ENCODE data around the gene CSMD2. TPM values are rescaled to one million over a fixed set of nuclear protein-coding genes. Genes with fewer than 3 reads are reported as not detected.
A peak's percentile ranks its signal among the peaks of the same experiment; 100 is the strongest.

The CSMD2 gene
- total RNA-seq, 1 donor from 2014 or later = 38.4 TPM

DNA sequence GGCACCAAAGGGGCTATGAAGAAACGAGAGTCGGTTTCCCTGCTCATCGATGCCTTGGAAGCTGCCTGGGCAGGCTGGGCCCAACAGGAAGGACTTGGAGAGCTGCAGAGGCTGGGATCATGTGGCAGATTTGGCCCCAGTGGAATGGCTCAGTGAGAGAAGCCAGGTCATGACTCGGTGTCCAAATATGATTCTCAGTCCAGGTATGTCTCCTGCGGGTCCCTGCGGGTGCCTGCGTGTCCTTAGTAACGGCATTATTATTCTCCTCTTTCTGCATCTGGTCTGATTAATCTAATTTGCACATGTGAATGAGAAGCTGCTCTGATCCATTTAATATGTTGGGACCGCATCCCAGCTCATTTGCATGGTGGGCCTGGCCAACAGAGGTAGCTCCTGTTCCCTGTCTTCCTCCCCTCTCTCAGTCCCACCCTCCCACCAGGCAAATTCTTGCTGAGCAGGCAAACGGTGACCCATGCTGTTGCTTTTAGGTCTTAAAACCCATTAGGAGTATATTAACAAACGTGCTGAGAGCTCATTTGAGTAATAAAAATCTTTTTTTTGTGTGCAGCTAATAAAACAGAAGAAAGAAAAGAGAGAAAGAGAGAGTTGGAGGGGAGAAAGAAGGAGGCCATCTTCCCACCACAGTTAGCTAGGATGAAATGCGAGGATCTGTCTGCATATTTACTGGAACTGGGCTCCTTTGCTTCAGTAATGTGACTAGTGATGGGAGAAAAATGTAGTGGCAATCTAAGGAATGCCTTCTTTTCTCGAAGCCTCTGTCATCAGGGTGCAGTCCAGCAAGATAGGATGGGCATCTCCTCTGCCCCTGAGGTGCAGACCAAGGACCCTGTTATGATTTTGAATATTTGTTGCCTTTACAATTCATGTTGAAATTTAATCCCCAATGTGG, 167.6 kb downstream of the CSMD2 start:
- DNase-seq = no peak

DNA sequence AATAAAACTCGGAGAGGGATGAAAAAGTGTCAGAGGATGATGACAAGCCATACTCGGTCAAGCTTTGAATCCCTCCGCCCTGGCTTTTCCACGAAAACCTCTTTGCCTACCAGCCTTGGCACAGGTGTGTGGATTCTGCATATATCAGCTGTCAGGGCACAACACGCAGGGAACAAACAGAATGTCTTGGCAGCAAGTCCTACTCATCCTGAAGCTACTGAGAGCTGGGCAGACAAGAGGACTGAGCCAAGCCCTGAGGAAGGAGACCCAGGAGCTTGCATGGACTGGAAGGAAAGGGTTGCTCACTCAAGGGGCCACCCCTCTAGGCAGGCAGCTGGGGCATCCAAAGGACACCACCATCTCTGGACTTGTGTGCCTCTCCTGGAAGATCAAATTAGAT, 168.7 kb downstream of the CSMD2 start:
- DNase-seq = no peak

DNA sequence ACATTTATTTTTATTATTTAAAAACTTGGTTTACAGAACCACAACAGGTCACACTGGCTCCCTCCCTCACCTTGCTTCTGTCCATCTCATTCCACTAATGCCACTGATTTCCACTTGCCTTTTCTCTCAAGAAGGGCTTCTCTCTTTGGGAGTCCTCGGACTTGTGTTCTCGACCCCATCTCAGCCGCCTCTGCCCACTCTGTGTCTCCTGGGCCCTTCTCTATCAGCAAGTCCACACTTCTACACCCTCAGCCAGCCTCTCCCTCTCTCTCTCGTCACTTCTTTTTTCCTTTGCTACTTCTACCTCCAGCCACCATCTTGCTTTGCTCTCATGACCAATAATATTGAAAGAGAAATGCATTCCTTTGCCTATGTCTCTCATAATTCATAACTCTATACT, 171.7 kb downstream of the CSMD2 start:
- no peak for DNase-seq

GRCh38 chr1:33990281-33990680, 174.7 kb downstream of the CSMD2 start:
- no peak for DNase-seq

DNA sequence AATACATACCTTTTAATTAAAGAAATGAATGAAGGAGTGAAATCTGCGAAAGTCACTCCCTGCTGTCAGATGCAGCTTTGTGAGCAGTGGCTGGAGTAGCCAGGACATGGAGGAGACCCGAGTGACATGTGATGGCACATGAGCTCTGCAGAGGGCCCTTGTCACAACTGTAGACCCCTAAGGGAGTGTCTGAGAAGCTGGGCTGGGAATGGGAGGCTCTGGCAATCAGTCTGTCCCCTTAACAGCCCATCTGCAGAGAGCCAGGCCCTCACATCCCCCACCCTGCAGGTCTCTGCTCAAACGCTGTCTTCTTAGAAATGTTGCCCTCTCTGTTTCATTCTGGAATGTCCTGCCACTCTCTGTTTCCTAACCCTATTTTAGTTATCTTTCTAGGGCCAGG, 176.9 kb downstream of the CSMD2 start:
- no peak for DNase-seq

GRCh38 chr1:33986390-33987095, 178.5 kb downstream of the CSMD2 start:
- DNase-seq = peak; percentile 47

GRCh38 chr1:33985656-33986055, 179.4 kb downstream of the CSMD2 start:
- DNase-seq = no peak

DNA sequence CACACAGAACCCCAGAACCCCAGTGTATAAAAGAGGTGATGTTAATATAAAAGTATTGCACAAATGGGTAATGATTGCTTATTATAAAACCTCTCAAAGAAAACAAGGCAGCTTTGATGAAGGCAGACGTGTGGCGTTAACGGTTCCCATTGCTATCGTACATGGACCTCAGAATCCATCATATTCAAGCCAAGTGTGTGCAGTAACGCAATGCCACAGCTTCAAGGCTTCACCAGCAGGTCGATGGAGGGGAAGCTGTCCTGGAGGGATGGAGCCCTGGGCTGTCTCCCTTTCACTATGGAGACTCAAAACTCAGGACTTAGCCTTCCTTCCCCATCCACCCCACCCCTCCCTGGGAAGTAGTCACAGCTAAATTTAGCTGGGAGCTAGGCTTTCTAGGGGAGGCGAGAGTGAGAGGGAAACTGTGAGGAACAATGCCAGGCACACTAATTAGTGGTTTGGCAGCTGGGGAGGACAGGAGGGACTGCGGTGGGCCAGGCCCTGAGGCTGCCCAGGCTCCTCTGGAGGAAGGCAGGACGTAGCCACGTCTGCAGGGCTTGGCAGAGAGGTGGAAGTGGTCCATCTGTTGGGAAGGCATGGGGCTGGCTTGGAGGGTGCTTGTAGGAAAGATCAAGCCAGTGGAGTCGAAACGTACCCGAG, 180.0 kb downstream of the CSMD2 start:
- DNase-seq = no peak

- no peak for DNase-seq
These were observed 182.6 kb downstream of the CSMD2 start for GRCh38 chr1:33982419-33982818.

- DNase-seq = no peak
These were observed 185.7 kb downstream of the CSMD2 start for GRCh38 chr1:33979341-33979740.

DNA sequence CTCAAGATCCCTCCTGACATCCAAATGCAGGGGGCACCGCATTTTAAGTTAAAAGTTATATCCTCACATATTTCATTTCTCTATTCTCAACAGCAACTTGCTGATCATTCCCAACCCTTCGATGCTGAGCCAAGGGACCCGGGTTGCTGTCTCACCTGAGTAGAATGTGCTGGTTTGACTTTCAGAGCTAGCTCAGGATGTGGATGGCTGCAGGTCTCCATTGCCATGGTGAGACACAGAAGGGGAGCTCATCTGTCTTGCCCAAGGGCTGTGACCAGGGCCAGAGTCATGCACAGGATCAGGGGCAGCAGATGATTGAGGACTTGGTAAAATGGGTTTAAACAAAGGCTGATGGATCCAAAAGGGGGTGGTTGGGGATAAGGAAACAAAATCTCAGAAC, 189.1 kb downstream of the CSMD2 start:
- DNase-seq = no peak

- DNase-seq = peak; percentile 66
These were observed 191.1 kb downstream of the CSMD2 start for GRCh38 chr1:33973799-33974545.

GRCh38 chr1:33972676-33973395, 192.2 kb downstream of the CSMD2 start:
- peak; percentile 74 for DNase-seq

DNA sequence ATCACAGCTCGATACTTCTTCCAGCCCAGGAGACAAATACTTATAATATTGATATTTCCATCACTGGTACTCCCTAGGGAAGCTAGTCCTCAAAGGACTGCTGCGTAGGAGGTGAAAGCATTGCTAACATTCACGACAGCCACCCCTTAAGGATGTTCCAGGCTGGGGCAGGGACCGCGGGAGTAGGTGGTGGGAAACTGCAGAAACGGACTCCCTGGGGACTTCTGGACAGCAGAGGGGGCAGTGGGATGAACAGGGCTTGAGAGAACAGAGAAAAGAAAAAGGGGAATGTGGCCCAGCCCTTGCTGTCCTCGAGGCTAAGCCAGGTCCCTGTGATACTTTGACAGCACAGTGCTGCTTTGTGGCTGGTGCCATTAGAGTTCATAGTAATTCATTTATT, 193.1 kb downstream of the CSMD2 start:
- peak; percentile 12 for DNase-seq

GRCh38 chr1:33971018-33971710, 193.9 kb downstream of the CSMD2 start:
- peak; percentile 71 for DNase-seq

DNA sequence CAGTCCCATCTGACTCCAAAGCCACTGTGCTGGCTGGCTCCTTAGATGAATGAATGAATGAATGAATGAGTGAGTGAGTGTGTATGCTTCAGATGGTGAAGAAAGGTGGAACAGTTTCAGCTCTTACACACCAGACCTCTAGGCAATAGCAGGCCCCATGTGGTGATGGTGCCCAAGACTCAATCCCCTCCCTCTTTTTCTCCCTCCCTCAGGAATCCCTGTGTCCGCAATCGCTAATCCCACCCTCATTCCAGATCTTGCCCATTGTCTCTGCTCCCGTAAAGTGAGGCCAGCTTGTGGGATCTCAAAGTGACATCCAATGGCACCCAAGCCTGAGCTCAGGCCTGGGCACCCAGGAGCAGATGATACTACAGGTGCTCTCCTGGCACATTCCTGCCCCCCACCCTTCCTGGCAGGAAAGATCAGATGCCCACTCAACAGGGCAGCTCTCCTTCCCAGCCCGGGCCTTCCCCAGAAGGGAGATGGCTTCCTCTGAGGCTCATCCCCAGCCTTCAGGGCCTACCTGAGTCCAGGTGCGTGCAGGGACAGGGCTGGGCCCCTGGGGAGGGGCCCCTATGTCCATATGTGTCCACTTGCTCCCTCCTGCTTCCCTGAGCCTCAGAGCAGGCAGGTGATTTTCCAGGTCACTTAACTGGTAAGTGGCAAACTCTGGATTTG, 194.7 kb downstream of the CSMD2 start:
- DNase-seq = no peak

DNA sequence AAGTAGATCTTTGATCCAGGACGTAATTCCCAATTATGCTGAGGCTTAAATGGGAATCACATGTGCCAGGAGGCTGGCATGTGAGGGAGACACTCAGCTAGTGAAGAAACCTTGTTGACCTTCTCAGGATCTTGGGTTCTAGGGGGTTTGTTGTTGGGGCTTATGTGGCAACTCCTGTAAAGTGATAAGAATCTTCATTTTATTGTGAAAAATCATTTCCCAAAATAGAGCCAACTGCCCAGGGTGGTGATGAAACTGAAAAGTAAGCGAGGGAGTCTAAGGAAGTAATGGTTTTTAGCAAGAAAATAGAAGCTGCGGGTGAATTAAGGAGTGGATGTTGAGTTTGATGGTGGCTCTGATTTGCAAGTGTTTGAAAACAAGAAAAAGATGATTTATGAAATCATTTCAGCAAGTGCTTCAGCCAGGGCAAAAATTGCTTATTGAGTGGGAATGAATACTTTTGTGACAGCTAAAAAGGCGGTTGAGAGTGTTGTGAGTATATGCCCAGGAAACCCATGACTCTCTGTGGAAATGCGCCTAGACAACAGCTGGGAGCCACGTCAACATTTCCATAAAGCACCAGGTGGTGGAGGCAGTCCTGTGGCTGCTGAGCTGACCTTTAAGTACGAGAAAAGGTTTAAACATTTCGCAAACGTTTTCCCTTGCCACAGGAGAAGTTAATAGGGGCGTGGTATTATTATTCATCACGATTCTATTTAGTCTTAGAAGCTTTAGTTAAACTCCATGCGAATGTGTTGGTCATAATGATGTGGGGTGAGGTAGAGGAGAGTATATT, 198.5 kb downstream of the CSMD2 start:
- DNase-seq = no peak

DNA sequence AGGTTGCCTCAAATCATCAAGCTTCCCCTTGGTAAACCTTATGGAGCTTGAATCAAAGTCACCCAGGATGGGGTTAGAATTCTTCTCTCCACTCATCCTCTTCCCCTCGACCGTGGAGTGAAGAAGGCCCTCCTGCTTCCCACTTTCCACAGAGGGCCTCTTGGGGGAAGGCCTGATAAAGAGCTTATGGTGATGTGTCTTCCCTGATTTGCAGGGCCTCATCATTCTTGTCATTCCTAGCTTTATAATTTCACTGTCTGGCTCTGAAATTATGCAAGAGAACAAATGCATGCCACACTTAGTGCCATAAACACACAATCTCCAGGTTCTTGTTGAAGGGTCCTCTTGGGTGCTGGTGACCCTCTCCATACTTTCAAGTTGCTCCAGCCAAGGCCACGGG, 199.9 kb downstream of the CSMD2 start:
- DNase-seq = no peak

DNA sequence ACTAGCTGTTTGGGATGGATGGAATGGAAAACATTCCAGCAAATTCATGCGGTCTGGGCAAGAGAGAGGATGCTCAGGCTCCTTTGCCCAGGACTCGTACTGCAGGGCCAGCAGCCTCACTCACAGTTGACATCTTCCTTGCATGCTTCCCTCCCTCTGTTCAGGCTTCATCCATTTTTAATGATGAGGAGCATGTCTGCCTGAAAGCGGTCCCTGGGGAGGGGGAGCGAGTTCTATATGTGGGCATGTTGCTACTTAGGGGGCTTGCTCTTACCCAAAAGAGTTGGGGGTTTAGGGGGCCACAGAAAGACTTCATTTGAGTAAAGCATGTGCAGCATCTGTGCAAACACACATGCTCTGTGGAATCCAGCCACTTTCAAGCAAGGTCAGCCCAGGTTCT, 203.0 kb downstream of the CSMD2 start:
- DNase-seq = no peak
